GM12872 (cell line): Measurements from ENCODE around the gene DNAH8.

Experiments
- TF ChIP-seq, protein P1 (sequence below): IDR thresholded peaks from 3 replicates; pipeline ENCODE4 v1.5.1; 2011; ENCODE audit warnings: low read depth, mild to moderate bottlenecking, low read length, moderate library complexity; ENCODE audit not compliant: insufficient read depth

DNAH8 gene

DNA sequence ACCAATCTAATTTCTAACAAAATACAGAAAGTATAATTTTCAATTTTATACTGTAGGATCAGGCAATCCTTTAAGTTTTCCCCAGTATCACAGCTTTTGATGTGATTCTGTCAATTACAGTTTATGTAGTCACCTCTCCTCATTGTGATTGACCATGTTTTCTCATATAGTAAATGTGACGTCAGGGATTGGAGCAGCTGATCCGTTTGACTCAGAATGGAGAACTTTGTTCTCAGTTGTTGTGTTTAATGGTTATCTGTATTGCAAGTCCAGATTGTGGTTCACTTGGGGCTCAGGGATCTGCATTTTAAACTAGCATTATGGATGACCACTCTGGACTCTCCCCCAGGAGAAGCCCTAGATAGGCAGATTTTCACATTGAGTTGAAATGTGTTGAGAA, 90.6 kb downstream of the DNAH8 start:
- TF ChIP-seq, protein P1, sequence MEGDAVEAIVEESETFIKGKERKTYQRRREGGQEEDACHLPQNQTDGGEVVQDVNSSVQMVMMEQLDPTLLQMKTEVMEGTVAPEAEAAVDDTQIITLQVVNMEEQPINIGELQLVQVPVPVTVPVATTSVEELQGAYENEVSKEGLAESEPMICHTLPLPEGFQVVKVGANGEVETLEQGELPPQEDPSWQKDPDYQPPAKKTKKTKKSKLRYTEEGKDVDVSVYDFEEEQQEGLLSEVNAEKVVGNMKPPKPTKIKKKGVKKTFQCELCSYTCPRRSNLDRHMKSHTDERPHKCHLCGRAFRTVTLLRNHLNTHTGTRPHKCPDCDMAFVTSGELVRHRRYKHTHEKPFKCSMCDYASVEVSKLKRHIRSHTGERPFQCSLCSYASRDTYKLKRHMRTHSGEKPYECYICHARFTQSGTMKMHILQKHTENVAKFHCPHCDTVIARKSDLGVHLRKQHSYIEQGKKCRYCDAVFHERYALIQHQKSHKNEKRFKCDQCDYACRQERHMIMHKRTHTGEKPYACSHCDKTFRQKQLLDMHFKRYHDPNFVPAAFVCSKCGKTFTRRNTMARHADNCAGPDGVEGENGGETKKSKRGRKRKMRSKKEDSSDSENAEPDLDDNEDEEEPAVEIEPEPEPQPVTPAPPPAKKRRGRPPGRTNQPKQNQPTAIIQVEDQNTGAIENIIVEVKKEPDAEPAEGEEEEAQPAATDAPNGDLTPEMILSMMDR = no peak

GRCh38 chr6:38806271-38806670, 91.2 kb downstream of the DNAH8 start:
- TF ChIP-seq, protein P1 = peak; percentile 33; the same call in 1 of the 3 replicates

DNA sequence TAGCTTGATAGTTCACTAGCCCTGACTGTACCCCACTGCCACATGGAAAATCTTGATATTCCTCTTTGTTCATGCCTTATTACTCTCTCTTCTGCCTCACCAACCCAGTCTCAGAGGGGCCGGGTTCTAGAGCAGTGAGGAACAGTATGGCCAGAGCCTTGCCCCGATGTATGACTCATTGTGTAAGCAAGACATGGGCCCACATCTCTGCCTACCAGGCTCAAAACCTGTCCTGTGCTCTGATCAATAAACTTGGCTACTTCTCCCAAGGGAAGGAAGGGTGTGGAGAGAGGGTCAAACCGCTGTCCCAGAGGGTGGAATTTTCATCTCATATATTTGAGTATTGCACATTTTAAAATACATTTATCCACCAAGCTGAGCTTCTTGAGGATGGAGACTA, 91.7 kb downstream of the DNAH8 start:
- TF ChIP-seq, protein P1 = no peak

DNA sequence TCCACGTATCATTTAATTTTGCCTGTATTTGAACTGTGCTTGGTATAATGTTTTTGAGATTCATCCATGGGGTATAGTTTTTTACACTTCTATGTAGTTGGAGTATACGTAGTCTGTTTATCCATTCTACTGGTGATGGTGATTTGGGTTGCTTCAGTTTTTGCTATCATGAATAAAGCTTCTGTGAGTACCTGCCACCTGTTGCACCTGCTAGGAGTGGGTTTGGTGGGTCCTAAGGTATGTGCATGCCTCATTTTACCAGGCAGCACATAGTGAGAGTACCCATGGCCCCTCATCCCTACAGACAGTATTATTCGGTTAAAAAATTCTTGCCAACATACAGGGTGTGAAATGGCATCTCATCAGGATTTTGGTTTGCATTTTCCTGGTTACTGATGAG, 92.9 kb downstream of the DNAH8 start:
- TF ChIP-seq, protein P1 = no peak

DNA sequence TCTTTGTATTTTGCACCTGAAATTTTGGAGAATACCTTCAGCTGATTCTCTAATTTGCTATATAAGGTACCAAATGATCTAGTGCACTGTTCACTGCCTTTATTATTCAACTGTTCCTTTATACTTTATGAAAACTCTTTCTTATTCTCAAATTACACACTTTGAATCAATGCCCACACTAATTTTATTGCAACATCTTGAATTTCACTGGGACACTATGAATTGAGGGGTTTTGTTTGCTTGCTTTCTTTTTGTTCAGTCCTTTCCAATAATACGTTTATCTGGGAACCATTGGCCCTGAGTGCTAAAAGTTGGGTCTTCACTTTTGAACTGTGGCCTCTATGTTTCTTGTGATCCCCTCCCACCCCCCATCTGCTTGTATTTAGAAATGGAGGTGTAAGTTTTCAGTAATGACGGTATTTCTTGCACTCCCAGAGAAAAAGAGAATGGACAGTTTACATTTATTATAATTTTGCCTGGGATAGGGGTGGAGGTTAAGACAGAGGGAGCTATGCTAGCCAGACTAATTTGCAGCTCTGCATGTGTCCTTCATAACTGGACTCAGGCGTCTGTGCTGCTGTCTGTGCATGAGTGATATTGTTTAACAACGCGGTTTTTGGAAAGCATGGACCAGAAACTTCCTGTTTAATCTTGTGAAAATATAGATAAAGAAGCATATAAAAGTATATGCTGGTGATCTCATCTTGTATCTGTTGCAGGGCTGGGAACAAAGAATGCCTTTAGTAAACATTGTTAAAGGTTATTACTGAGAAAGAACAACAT, 98.1 kb downstream of the DNAH8 start:
- TF ChIP-seq, protein P1 = no peak

- TF ChIP-seq, protein P1 = no peak
These were observed 99.7 kb downstream of the DNAH8 start for GRCh38 chr6:38814761-38815160.

GRCh38 chr6:38815250-38815649, 100.1 kb downstream of the DNAH8 start:
- TF ChIP-seq, protein P1 = no peak
